HK-2 (cell line): Measurements from ENCODE around the gene SH3PXD2A.
A peak's percentile ranks its signal among the peaks of the same experiment; 100 is the strongest.

Source experiments
- DNase-seq: peaks from one replicate; pipeline ENCODE4 v3.0.0-alpha.2; 2018; ENCODE audit not compliant: unreplicated experiment

SH3PXD2A gene

GRCh38 chr10:103683851-103684250 is 171.5 kb downstream of the SH3PXD2A start:
- no peak for DNase-seq

DNA sequence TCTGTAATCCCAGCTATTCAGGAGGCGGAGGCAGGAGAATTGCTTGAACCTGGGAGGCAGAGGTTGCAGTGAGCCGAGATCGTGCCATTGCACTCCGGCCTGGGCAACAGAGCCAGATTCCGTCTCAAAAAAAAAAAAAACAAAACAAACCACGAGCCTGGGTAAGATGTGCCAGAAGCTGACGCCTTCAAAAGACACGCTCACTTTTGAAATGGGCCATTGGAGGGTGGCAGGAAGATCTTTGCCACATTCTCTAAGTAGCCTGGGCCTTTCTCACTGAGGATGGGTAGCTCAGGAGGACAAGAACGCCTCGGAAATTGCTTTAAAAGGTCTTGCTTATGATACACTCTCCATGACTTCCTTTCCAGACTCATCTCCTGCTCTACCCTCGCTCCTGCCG is 172.7 kb downstream of the SH3PXD2A start:
- DNase-seq: no peak

DNA sequence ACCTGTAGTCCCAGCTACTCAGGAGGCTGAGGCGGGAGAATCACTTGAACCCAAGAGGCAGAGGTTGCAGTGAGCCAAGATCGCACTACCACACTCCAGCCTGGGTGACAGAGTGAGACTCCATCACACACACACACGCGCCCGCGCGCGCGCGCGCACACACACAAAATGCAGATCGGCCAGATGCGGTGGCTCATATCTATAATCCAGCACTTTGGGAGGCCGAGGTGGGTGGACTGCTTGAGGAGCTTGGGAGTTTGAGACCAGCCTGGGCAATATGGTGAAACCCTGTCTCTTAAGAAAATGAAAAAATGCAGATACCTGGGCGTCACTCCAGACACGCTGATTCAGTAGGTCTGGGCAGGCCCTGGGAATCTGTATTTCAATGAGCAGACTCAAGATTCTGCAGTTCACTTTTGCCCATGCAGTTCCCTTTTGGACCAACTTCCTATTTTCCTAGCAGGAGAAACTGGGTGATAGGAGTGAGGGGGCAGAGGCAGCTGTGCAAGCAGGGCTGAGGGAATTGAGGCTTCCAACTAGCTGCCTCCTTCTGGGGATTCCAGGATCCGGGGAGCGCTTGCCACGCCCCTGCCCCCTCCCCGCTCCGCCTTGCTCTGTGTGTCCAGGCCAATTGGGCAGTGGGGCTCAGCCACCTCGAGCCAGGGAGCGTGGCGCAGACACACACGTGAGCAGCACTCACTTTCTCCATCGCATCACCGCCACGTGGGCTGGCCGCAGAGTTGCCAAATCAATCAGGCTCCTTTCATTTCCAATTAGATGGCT is 173.6 kb downstream of the SH3PXD2A start:
- DNase-seq: no peak

DNA sequence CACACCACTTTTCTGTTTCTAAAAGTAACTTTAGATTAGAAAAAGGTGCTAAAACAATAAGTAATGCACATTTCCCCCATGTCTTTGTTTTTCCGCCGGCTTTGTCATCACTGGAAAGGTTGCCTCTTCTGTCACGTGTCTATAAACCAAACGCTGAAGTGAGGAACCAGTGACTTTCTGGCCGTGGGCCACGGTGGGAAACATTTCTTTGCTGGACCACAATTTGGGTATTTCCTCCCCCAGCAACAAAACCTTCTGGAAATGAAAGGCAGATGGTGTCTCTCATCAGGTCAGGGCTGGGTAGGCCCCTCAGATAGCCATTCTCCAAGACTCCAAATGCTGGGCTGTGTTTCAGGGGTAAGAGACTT is 174.5 kb downstream of the SH3PXD2A start:
- DNase-seq: no peak

- no peak for DNase-seq
Observed at GRCh38 chr10:103679096-103679790, 176.1 kb downstream of the SH3PXD2A start.

- no peak for DNase-seq
Observed at GRCh38 chr10:103678178-103678526, 177.2 kb downstream of the SH3PXD2A start.

- no peak for DNase-seq
Observed at GRCh38 chr10:103677486-103678177, 177.7 kb downstream of the SH3PXD2A start.

- DNase-seq: no peak
Observed at GRCh38 chr10:103676851-103677417, 178.4 kb downstream of the SH3PXD2A start.

DNA sequence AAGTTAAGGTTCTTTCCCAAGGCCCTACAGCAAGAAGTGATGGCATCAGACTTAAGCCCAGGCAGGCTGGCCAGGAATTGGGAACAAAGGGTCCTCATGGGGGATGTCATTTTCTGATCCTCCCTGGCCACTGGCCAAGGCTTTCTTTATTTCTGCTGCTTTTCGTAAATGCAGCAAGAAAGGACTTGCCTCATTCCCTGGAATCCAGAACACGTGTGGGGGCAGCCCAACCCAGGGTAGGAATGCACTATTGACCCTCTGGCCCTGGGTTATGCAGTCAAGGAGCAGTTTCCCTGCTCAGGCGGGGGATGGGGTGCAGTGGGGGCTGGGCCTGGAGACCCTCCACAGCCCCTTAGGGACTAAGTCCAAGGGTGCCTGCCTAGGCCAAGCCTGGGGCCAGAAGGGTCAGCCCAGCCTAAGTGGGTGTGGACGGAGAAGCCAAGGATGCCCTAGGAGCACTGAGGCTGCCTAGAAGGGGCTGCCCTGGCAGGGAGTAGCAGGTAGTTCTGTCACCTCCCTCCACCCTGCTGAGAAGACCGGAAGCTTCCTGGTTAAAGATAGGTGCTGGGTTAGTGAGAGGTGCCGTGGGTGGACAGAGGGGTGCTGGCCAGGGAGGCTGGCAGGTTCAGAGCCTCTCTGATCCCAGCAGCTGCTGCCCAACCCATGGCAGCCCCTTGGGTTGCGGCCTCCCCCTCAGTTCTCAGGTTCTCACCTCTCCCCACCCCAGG is 179.2 kb downstream of the SH3PXD2A start:
- DNase-seq: no peak

DNA sequence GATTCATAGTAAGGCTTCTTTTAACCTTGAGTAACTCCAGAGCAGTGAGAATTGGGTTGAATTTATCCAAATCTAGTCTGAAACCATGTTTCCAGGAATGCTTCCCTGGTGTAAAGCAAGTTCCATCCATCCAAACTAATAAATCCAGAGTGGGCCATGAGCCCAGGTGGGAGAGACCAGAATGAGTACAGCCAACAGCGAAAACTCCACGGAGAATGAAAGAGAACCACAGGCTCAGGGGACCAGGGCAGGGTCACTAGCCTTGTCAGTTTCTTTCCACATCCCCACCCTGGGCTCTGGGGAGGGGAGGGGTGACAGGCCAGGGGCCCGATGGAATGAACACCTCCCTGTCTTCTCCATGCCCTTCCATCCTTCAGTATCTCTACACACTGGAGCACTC is 181.8 kb downstream of the SH3PXD2A start:
- no peak for DNase-seq

DNA sequence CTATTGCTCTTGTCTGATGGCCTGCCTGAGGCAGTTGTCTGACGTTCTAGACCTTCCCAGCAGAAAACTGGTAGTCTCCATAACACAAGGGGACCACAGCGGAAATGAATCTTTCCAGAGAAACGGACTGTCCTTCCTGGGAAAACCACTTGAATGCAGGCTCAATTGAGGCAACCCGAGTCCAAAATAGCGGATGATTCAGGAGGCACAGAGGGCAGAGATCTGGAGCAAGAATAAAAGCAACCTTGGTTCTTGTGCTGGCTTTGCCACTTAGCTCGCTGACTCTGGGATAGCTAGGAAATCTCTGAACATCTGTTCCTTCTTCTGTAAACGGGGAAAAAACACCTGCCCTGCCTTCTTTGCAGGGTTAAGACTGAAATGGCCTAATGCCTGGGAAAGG is 183.0 kb downstream of the SH3PXD2A start:
- no peak for DNase-seq

- DNase-seq: no peak
Observed at GRCh38 chr10:103671126-103671895, 184.1 kb downstream of the SH3PXD2A start.

DNA sequence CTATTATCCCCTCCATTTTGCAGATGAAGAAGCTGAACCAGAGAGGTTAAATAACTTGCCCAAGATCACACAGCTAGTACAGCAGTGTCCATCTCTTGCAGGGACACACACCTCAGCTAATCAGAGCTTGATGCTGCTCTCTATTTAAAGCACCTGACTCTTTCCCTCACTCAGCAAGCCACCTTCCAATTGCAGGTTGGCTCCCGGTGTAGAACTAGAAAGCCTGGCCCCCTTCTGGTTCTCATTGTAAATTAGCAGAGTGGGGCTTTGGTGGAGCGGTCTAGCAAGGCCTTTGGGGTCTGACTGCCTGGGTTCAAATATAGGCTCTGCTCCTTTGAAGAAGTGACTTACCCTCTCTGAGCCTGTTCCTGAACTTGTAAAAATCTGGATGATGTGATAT is 185.4 kb downstream of the SH3PXD2A start:
- DNase-seq: no peak

DNA sequence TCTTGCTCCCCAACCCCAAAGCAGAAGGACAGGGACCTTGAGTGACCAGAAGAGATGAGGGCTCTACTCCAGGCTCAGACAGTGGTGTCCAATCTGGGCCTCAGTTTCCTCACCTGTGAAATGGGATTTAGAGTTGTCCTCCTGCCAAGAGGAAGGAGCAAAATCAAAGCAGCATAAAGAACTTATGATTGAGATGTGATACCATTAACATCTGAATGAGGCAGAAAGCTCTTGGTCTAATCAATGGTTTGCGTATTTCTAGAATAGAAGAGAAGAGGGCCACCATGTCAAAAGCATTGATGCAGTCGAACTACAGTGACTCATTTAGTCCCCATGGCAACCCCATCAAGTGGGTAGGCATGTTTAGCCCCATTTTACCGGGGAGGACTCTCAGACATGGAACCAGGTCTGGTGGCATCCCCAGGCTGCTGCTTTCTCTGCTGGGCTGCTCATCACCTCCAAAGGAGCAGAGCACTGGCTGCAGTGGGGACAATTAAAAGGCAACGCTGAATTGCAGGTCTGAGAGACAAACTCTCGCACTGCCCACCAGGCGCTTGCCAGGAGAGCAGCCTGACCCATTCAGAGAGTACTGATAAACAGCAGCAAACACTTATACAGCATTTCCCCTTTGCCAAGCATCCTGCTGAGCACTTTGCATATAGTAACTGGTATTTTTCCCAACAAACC is 186.0 kb downstream of the SH3PXD2A start:
- no peak for DNase-seq

GRCh38 chr10:103668351-103669242 is 186.8 kb downstream of the SH3PXD2A start:
- DNase-seq: no peak

DNA sequence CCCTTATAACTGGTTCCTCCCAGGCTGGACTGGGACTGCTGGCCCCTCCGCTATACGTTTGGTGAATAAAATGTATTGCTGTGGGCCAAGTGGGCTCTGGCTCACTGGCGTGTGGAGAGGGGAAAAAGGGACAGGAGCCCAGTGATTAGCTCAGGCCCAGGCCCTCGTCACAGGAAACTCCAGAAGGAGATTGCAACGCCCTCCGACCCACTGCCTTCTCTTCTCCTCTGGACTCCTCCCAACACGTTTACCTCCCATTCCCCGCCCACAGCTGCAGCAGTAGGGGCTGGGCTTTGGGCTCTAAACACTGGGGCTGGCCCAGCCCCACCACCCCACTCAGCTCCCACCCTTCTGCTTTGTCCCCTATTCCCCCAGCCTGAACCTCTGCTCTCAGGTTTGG is 188.0 kb downstream of the SH3PXD2A start:
- no peak for DNase-seq

GRCh38 chr10:103666762-103667150 is 188.6 kb downstream of the SH3PXD2A start:
- DNase-seq: no peak

GRCh38 chr10:103666087-103666761 is 189.2 kb downstream of the SH3PXD2A start:
- peak; percentile 24 for DNase-seq
